LNCAP (cell line): Measurements from ENCODE around the gene EAF1.

Experiments
- CTCF ChIP-seq: fragments of 450-650 bp; IDR thresholded peaks from 2 replicates; pipeline ENCODE4 v1.5.1; 2017; ENCODE audit warnings: mild to moderate bottlenecking

EAF1 gene

GRCh38 chr3:15475161-15475560 lies 47.8 kb downstream of the EAF1 start:
- no peak for TF ChIP-seq CTCF

GRCh38 chr3:15476378-15476777 lies 49.0 kb downstream of the EAF1 start:
- TF ChIP-seq CTCF = no peak

GRCh38 chr3:15477951-15478639 lies 50.7 kb downstream of the EAF1 start:
- no peak for TF ChIP-seq CTCF

GRCh38 chr3:15478640-15478979 lies 51.2 kb downstream of the EAF1 start:
- no peak for TF ChIP-seq CTCF

- TF ChIP-seq CTCF = no peak
These were observed 52.2 kb downstream of the EAF1 start for GRCh38 chr3:15479400-15480224.

GRCh38 chr3:15486020-15486419 lies 58.6 kb downstream of the EAF1 start:
- TF ChIP-seq CTCF = no peak

GRCh38 chr3:15486979-15487378 lies 59.6 kb downstream of the EAF1 start:
- TF ChIP-seq CTCF = no peak
